Measurements from ENCODE around the gene FA2H.
"Not testable (repeated sequence)": the region's sequence is repeated elsewhere in the genome, so short reads cannot be mapped to it uniquely, and the experiment has no call there.

Gene FA2H

GRCh38 chr16:74720579-74720978 is 54.0 kb downstream of the FA2H start:
- DNase-seq, result no peak

- no peak for DNase-seq
Measured at GRCh38 chr16:74718741-74719610, 55.6 kb downstream of the FA2H start.

- DNase-seq, result no peak
Measured at GRCh38 chr16:74718140-74718539, 56.5 kb downstream of the FA2H start.

GRCh38 chr16:74717367-74717766 is 57.3 kb downstream of the FA2H start:
- no peak for DNase-seq

- DNase-seq, result no peak
Measured at GRCh38 chr16:74716355-74716754, 58.3 kb downstream of the FA2H start.

- no peak for DNase-seq
Measured at GRCh38 chr16:74713876-74714275, 60.7 kb downstream of the FA2H start.

- DNase-seq, result no peak
Measured at GRCh38 chr16:74713325-74713724, 61.3 kb downstream of the FA2H start.

- DNase-seq, result no peak
Measured at GRCh38 chr16:74711938-74712337, 62.7 kb downstream of the FA2H start.

- no peak for DNase-seq
Measured at GRCh38 chr16:74710401-74710800, 64.2 kb downstream of the FA2H start.

- DNase-seq, result peak; percentile 92
Measured at GRCh38 chr16:74709441-74709877, 65.2 kb downstream of the FA2H start.

- peak; percentile 85 for DNase-seq
Measured at GRCh38 chr16:74700438-74701225, 74.0 kb downstream of the FA2H start, which contains the start of gene MLKL. Gene MLKL, minus strand, starts transcription at chr16:74700862. Its CDS starts 5,105 bp downstream, at chr16:74695757.

- DNase-seq, result no peak
Measured at GRCh38 chr16:74700116-74700437, 74.5 kb downstream of the FA2H start.

- no peak for DNase-seq
Measured at GRCh38 chr16:74699666-74700065, 75.0 kb downstream of the FA2H start.

- no peak for DNase-seq
Measured at GRCh38 chr16:74698222-74698621, 76.4 kb downstream of the FA2H start.

- peak; percentile 72 for DNase-seq
Measured at GRCh38 chr16:74695450-74696422, 78.9 kb downstream of the FA2H start.

- no peak for DNase-seq
Measured at GRCh38 chr16:74691093-74691855, 83.3 kb downstream of the FA2H start.

- no peak for DNase-seq
Measured at GRCh38 chr16:74682556-74682955, 92.1 kb downstream of the FA2H start.

GRCh38 chr16:74680681-74681080 is 93.9 kb downstream of the FA2H start:
- DNase-seq, result no peak

GRCh38 chr16:74679983-74680382 is 94.6 kb downstream of the FA2H start:
- DNase-seq, result no peak

GRCh38 chr16:74677868-74678267 is 96.8 kb downstream of the FA2H start:
- no peak for DNase-seq

GRCh38 chr16:74673876-74674275 is 100.7 kb downstream of the FA2H start:
- DNase-seq, result no peak

- not testable (repeated sequence) for DNase-seq
Measured at GRCh38 chr16:74668877-74669276, 105.7 kb downstream of the FA2H start.
